HuH-7 (cell line): ENCODE data around the gene NAGK.
"Not testable (repeated sequence)": the region's sequence is repeated elsewhere in the genome, so short reads cannot be mapped to it uniquely, and the experiment has no call there.

ENCODE experiments used
- DNase-seq: peaks from one replicate; pipeline ENCODE4 v3.0.0; 2011; ENCODE audit warnings: low spot score

NAGK gene

GRCh38 chr2:71068218-71069035 lies at the start of gene NAGK:
Gene NAGK (plus strand): TSS chr2:71068648. CDS start chr2:71068684, 36 bp downstream.
- DNase-seq = peak; percentile 98

- DNase-seq = not testable (repeated sequence)
Measured at GRCh38 chr2:71019989-71020388, 48.5 kb upstream of the NAGK start.

DNA sequence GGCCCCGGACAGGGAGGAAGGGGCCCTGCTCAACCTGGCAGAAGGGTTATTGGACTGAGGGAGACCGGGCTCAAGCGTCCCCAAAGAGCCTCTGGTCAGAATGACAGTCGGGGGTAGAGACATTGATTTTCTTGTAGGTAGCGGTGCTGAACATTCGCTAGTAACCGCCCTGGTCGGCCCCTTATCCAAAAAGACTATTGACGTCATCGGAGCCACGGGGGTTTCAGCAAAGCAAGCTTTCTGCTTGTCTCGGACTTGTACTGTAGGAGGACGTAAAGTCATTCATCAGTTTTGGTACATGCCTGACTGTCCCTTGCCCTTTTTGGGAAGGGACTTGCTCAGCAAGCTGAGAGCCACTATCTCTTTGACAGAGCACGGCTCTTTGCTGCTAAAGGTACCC lies 47.1 kb upstream of the NAGK start:
- not testable (repeated sequence) for DNase-seq

DNA sequence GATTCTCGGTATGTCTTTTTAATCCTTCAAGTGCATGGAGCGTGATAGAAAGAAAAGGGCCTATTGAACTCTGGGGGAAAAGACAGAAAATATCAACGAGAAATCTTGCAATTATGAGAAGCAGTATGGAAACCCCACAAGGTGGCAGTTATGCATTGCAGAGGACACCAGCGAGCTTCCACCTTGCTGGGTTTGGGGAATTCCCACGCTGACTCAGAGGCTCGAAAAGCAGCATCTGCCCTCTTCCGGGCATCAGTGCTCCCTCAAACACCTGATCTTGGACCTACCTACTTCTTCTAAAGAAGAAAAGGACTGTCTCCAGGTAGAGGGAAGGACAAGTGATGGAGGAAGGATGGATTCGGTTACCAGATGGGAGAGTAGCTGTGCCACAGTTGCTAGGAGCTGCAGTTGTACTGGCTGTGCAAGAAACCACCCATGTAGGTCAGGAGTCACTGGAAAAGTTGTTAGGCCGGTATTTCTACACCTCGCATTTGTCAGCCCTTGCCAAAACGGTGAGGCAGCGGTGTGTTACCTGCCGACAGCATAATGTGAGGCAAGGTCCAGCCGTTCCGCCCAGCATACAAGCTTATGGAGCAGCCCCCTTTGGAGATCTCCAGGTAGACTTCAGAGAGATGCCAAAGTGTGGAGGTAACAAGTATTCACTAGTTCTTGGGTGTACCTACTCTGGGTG lies 44.8 kb upstream of the NAGK start:
- DNase-seq = not testable (repeated sequence)

- DNase-seq = not testable (repeated sequence)
Measured at GRCh38 chr2:71036296-71036695, 32.2 kb upstream of the NAGK start.

DNA sequence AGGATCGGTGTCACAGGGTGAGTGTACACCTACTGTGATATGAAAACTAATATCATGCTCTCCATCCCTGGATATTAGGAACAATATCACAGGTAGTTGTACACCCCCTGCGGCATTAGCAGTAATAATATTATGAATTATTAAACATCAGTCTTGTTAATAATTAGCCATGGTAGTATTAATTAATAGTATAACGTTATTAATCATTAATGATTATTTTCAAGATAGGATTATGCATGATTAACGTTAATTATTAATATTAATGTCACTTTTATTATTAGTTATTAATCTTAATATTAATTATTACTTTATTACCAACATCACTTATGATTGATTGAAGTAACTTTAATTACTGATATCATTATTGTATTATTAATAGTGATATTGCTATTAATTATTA lies 26.2 kb upstream of the NAGK start:
- DNase-seq = no peak

GRCh38 chr2:71043531-71044407 lies 24.7 kb upstream of the NAGK start:
- no peak for DNase-seq

GRCh38 chr2:71045151-71045550 lies 23.3 kb upstream of the NAGK start:
- DNase-seq = no peak

DNA sequence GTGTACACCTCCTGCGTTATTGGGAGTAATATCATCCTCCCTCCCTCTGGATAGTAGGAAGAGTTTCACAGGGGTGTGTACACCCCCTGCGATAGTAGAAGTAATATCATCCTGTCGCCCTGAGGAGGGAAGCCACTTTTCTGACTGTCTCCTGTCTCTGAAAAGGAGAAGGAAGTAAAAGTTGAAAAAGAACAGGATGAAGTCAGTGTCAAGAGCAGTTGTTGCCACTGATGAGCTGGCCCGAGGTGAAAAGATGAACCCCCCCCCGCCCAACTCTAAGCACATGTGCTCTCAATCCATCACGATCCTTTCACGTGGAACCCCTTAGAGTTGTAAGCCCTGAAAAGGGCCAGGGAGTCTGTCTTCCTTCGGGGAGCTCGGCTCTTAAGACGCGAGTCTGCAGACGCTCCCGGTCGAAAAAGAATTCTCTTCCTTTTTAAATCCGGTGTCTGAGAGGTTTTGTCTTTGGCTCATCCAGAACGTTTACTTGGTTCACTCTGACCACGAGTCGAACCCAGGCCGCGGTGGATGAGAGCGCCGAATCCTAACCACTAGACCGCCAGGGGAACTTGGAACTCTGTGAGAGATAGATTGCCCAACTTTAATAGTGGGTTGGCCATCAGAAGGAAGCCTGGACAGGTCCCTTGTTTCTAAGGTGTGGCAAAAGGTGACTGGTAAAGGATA lies 22.4 kb upstream of the NAGK start:
- DNase-seq = no peak

- DNase-seq = no peak
Measured at GRCh38 chr2:71048096-71048495, 20.4 kb upstream of the NAGK start.

DNA sequence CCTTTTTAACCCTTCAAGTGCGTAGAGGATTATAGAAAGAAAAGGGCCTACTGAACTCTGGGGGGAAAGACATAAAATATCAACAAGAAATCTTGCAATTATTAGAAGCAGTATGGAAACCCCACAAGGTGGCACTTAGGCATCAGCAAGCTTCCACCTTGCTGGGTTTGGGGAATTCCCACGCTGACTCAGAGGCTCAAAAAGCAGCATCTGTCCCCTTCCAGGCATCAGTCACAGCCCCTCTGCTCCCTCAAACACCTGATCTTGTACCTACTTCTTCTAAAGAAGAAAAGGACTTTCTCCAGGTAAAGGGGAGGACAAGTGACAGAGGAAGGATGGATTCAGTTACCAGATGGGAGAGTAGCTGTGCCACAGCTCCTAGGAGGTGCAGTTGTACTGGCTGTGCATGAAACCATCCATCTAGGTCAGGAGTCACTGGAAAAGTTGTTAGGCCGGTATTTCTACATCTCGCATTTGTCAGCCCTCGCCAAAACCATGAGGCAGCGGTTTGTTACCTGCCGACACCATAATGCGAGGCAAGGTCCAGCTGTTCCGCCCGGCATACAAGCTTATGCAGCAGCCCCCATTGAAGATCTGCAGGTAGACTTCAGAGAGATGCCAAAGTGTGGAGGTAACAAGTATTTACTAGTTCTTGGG lies 18.6 kb upstream of the NAGK start:
- not testable (repeated sequence) for DNase-seq

DNA sequence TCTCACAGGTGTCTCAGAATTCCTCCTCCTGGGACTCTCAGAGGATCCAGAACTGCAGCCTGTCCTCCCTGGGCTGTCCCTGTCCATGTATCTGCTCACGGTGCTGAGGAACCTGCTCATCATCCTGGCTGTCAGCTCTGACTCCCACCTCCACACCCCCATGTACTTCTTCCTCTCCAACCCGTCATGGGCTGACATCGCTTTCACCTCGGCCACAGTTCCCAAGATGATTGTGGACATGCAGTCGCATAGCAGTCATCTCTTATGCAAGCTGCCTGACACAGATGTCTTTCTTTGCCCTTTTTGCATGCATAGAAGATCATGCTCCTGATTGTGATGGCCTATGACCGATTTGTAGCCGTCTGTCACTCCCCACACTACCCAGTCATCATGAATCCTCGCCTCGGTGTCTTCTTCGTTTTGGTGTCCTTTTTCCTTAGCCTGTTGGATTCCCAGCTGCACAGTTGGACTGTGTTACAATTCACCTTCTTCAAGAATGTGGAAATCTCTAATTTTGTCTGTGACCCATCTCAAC lies 13.2 kb upstream of the NAGK start:
- not testable (repeated sequence) for DNase-seq

DNA sequence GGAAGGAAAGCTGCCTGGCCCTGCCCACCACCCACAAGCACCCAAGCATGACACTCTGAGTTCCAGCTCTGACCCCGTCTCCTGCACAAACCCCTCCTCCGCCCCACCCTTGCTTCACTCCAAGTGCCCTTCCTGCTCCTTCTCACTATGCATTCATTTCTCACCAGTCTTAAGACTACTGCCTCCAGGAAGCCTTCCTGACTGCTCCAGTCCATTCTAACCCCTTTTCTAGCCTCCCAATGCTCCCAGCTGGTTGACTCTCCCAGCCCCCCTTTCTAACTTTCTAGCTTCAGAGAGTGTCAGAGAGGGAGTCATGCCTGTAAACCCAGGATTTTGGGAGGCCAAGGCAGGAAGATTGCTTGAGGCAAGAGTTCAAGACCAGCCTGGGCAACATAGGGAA lies 8.2 kb upstream of the NAGK start:
- no peak for DNase-seq

DNA sequence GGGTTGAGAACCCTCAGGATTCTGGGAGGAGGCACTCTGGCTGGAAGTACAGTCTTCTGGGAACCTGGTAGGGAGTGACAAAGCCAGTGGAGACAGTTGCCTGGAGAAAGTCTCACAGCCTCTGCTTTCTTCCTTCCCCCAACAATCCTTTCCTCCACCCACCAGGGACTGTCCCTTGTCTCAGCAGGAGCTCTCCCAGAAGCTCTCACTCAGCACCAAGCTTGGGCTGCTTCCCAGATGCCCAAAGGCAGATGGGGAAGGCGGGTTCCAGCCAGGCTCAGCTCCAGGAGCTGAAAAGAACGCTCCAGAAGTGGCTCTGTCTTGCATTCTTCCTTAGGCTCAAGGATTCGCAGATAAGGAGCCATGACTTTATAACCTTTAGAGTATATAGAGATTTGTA lies 7.6 kb upstream of the NAGK start:
- DNase-seq = no peak

DNA sequence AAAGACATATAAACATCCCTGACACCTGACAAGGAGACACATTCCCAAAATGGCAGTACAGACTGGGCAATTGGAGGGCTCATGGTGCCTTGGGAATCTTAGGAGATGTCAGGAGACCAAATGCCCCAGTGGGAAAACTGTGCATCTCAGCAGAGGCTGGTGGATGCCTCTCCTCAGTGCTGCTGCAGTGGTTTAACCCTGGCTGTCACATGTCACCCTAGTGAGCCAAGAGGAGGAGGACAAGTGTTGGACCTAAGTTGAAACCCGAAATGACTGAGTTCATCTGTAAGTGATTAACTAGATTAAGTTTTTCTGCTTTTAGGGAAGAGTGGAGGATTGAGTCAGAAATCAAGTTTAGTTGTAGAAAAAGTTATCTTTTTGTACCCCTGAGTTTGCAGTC lies 5.2 kb upstream of the NAGK start:
- no peak for DNase-seq

GRCh38 chr2:71064110-71064611 lies 4.3 kb upstream of the NAGK start:
- no peak for DNase-seq

DNA sequence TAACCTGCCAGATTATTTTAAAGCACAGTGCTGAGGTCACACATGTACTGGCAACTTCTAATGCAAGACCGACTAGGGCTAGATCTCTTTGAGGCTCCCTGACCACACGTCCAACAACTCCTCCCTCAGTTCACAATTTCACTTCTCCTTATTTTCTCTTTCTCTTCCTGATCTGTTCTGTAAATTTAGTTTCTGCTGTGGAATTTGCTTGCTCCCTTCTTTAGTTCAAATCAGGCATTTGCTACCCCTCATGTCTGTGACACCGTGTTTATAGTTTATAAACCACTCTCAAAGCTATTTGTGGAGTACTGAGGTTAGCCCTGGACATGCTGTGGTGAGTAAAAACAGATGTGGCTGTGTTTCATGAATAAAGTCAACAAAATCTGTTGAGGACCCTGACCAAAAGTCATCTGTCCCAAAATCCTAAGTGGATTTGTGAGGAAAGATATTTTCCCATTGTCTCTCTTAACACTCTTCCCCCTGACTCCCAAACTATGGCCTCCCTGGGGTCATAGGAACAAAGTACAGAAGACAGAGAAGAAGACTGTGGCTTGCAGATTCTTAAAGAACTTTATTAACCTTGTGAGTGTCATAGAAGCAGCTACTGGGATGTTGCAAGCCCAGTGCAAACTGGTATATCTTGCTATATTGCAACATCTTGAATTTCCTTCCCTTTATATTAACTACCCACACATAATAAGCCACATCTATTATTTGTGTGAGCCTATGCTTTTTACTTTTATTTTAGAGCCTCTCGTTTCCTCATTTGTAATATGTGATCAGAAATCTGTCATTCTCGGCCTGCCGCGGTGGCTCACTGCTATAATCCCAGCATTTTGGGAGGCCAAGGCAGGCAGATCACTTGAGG lies 3.5 kb upstream of the NAGK start:
- no peak for DNase-seq

DNA sequence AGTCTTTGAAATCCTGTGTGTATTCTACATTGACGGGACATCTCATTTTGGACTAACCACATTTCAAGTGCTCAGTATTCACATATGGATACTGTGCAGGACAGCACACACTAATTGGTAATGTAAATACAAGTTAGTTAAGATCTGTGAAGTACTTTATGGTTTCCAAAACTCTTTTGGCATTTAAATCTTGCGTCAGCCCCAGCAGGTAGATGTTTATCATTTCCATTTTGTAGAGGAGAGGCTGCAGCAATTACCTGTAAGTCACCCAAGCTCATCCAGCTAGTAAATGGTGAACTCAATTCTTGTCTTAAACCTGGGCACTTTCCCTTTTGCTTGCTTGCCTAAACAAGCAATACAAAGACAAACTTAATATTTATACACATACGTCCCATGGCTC lies 1.6 kb upstream of the NAGK start:
- no peak for DNase-seq

GRCh38 chr2:71067567-71068217 lies 756 bp upstream of the NAGK start:
- DNase-seq = no peak
